GM13977 (cell line): Measurements from ENCODE around the gene CRHR2.

ENCODE experiments used
- DNase-seq: peaks from one replicate; pipeline ENCODE4 v3.0.0; 2012; ENCODE audit warnings: low spot score
- in situ Hi-C: fragments of 300-500 bp; cut with MboI; formaldehyde crosslinking; loops from one replicate; pipeline ENCODE4 v1.12.0; 2022; ENCODE audit warnings: low sequenced_read_pairs, low pct_unique_long_range_greater_than_20kb, mixed read lengths, inconsistent platforms; ENCODE audit not compliant: unreplicated experiment
- TF ChIP-seq, protein P1 (sequence below): IDR thresholded peaks from 2 replicates; pipeline ENCODE4 v1.5.1; 2012; ENCODE audit warnings: mild to moderate bottlenecking, control low read depth; ENCODE audit not compliant: insufficient read depth; ENCODE audit errors: extremely low read depth, missing control alignments

Gene CRHR2

DNA sequence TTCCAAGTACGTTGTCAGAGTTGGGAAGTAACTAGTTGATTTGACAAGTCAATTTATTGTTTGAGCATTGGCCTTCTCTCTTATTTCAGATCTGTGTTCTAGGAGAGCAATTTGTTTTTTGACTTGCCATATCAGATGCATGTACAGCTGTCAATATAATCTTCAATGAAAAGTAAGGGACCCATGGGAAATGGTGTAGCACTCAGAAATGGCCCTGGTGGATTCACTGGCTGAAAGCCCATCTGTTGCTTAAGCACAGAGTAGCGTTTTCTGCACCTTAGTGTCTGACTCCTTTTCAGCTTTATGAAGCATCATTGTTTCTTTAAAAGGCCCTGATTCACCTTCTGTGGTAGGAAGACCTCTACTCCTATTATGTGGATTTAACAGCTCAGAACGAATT lies 77.4 kb downstream of the CRHR2 start:
- in situ Hi-C loops, result no loop called here
- TF ChIP-seq, protein P1, sequence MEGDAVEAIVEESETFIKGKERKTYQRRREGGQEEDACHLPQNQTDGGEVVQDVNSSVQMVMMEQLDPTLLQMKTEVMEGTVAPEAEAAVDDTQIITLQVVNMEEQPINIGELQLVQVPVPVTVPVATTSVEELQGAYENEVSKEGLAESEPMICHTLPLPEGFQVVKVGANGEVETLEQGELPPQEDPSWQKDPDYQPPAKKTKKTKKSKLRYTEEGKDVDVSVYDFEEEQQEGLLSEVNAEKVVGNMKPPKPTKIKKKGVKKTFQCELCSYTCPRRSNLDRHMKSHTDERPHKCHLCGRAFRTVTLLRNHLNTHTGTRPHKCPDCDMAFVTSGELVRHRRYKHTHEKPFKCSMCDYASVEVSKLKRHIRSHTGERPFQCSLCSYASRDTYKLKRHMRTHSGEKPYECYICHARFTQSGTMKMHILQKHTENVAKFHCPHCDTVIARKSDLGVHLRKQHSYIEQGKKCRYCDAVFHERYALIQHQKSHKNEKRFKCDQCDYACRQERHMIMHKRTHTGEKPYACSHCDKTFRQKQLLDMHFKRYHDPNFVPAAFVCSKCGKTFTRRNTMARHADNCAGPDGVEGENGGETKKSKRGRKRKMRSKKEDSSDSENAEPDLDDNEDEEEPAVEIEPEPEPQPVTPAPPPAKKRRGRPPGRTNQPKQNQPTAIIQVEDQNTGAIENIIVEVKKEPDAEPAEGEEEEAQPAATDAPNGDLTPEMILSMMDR, result no peak
- no peak for DNase-seq
